HepG2 (cell line): ENCODE results near the gene BID. TPM values are rescaled to one million over a fixed set of nuclear protein-coding genes. Genes with fewer than 3 reads are reported as not detected.

Experiments
- ATAC-seq: fragments of 200-7000 bp; cut with Tn5 transposase; 3 replicates; pipeline ENCODE4 v1.9.1; 2020; ENCODE audit warnings: mild to moderate bottlenecking, moderate library complexity
- BruUV-seq: library from RNA; stranded (reverse); fragments of 400-500 nt; replicated peaks from 2 replicates; lab custom pipeline; 2021; lab: Mats Ljungman, UMichigan
- CTCF ChIA-PET: fragments of 300-600 bp; formaldehyde crosslinking; extraction: SDS; loops from one replicate; lab custom pipeline; 2021; ENCODE audit warnings: low total read pairs, inconsistent platforms, low intra/inter-chr PET ratio; lab: Yijun Ruan, JAX
- POLR2A ChIA-PET: fragments of 350-600 bp; sonication (Branson Sonifier 250); formaldehyde crosslinking; loops from one replicate; lab custom pipeline; 2020; ENCODE audit warnings: antibody characterized with exemption, inconsistent platforms; lab: Yijun Ruan, JAX
- DNase-seq: peaks from one replicate; pipeline ENCODE4 v3.0.0-alpha.2; 2015; ENCODE audit warnings: low spot score
- FAIRE-seq: peaks from 3 replicates; lab custom pipeline; 2011; peaks lifted over from hg19 to GRCh38; lab: Jason Lieb, UNC
- H2AFZ ChIP-seq: one replicate; pipeline ENCODE4 v1.6.1; 2011; ENCODE audit warnings: low read length, inconsistent platforms
- H3K27ac ChIP-seq: fragments of 300-600 bp; 3 replicates; pipeline ENCODE4 v1.8.0; 2011; ENCODE audit warnings: mixed run types, mild to moderate bottlenecking, mixed read lengths, low read length, inconsistent platforms; ENCODE audit not compliant: insufficient read depth; ENCODE audit errors: extremely low read length
- H3K27me3 ChIP-seq, 2 experiments: fragments of 200-600 bp in 1 of 2; 2 replicates in 1 of 2; 3 replicates in 1 of 2; pipeline versions ENCODE4 v1.6.0 to v1.8.0; 2011; ENCODE audit warnings: low read length in 2 of 2, mild to moderate bottlenecking in 2 of 2, moderate library complexity in 2 of 2, inconsistent platforms in 1 of 2; ENCODE audit not compliant: insufficient read depth in 2 of 2, control insufficient read depth in 1 of 2
- H3K36me3 ChIP-seq, 2 experiments: fragments of 200-600 bp in 1 of 2; replicated peaks in 1 of 2; 2 replicates in 1 of 2; 3 replicates in 1 of 2; pipeline versions ENCODE4 v1.5.1 to v1.8.0; 2011; ENCODE audit warnings: low read length in 2 of 2, inconsistent platforms in 1 of 2; ENCODE audit not compliant: insufficient read depth in 2 of 2, control insufficient read depth in 1 of 2
- H3K4me1 ChIP-seq: 2 replicates; pipeline ENCODE4 v1.5.1; 2012; ENCODE audit warnings: low read length, inconsistent platforms; ENCODE audit not compliant: insufficient read depth
- H3K4me2 ChIP-seq: 2 replicates; pipeline ENCODE4 v1.6.0; 2011; ENCODE audit warnings: low read depth, low read length, inconsistent platforms
- H3K4me3 ChIP-seq, 3 experiments: fragments of 200-600 bp in 1 of 3; sonication (generic), shearing (Covaris generic) in 1 of 3; replicated peaks in 1 of 3; 2 replicates each; pipeline ENCODE4 v1.5.1; 2011 to 2016; ENCODE audit warnings: low read length in 3 of 3, inconsistent platforms in 2 of 3, low read depth in 2 of 3, mild to moderate bottlenecking in 2 of 3, control low read depth in 1 of 3, mixed read lengths in 1 of 3; ENCODE audit not compliant: insufficient read depth in 1 of 3
- H3K79me2 ChIP-seq: one replicate; pipeline ENCODE4 v1.6.1; 2011; ENCODE audit warnings: low read length, inconsistent platforms; ENCODE audit not compliant: insufficient read depth
- H3K9ac ChIP-seq: 2 replicates; pipeline ENCODE4 v1.6.0; 2011; ENCODE audit warnings: mild to moderate bottlenecking, low read depth, low read length, inconsistent platforms; ENCODE audit not compliant: insufficient read depth
- H3K9me3 ChIP-seq: 2 replicates; pipeline ENCODE4 v1.5.1; 2012; ENCODE audit warnings: mild to moderate bottlenecking, low read length
- H4K20me1 ChIP-seq: 2 replicates; pipeline ENCODE4 v1.6.0; 2011; ENCODE audit warnings: inconsistent platforms, mild to moderate bottlenecking, low read length, moderate library complexity; ENCODE audit not compliant: insufficient read depth
- MEIS2 ChIP-seq: sonication (generic); formaldehyde crosslinking; IDR thresholded peaks from 2 replicates; pipeline ENCODE4 v1.9.0; 2021; ENCODE audit warnings: mild to moderate bottlenecking, missing genetic modification reagents
- WGBS: methylation state at CpG from one replicate; pipeline ENCODE4 v1.1.6; 2017; ENCODE audit warnings: low lambda C conversion rate; 5-methylcytosine and 5-hydroxymethylcytosine counted together
- in situ Hi-C: cut with HindIII; loops from 2 replicates; pipeline ENCODE4 v1.10.0; 2017; ENCODE audit warnings: low pct_unique_long_range_greater_than_20kb; ENCODE audit not compliant: extremely low pct_ligation_motif_present
- intact Hi-C: fragments of 100-400 bp; cut with micrococcal nuclease; formaldehyde crosslinking; loops from one replicate; pipeline ENCODE4 v1.10.0; 2022; ENCODE audit not compliant: unreplicated experiment
- polyA plus RNA-seq, 8 experiments: library from polyadenylated mRNA; depleted of rRNA in 3 of 8; stranded (reverse) in 7 of 8; unstranded in 1 of 8; fragments of >200 nt; fragmentation: Illumina TruSeq in 4 of 8; extraction: Trizol in 4 of 8; gene quantifications; 2 replicates each; pipeline versions ENCODE4 v1.2.1 to v1.2.3, GENCODE V29; 2011 to 2016; ENCODE audit warnings: low read depth in 4 of 8, missing spikeins in 1 of 8, mixed read lengths in 1 of 8; ENCODE audit not compliant: insufficient read depth in 1 of 8
- total RNA-seq, 5 experiments: library from RNA; depleted of rRNA; stranded (reverse); fragments of >200 nt; fragmentation: Illumina TruSeq; extraction: Trizol; gene quantifications; 2 replicates each; pipeline ENCODE4 v1.2.3, GENCODE V29; 2016; ENCODE audit warnings: low read depth in 1 of 5
- TF ChIP-seq, protein P1 (sequence below): sonication (generic); formaldehyde crosslinking; IDR thresholded peaks from 2 replicates; pipeline ENCODE4 v1.5.0; 2020; ENCODE audit warnings: mild to moderate bottlenecking, missing genetic modification reagents, borderline replicate concordance

The BID gene
- total and polyA plus RNA-seq, 2 of the 13 experiments (the other 11 are each of a cell fraction or from before 2014, with no cell fraction given) = 35.3 to 51.7 TPM

DNA sequence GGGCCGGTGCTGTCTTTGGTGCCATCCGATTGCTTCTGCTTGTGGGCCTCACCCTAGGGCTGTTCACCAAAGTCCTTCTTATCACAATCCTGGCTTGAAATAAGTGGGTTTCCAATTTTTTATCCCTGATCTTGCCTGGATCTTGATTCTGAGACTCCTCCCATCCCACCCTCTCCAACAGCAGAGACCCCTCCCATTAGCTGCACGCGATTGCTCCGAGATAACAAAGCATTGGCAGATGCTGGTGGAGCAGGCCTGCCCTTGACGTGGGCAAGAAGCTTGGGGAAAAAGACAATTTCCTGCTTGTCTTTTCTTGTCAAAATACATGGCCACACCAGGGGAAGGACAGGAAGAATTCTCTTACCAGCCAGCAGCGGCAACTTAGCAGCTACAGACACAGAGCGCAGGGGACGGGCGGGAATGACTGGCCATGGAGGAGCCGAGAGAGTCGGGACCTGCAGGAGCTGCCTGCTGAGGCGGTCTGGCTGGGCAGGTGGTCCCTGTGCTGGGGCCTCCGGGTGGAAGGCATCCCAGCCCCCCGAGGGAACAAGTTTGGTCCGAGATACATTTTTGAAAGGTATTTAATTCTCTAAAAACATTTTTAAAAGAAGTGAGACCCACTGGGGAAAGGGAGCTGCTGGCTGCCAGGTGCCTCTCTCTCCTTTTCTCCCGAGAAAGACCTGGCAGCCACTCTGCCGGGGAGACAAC, 9.7 kb upstream of the BID start:
- Histone ChIP-seq H4K20me1 (no peaks in the 10 kb centered on the region), H3K27me3 (no peaks in the 10 kb centered on the region), H3K27ac (no peak overlapping the region), H3K36me3 (no peaks in the 10 kb centered on the region; a peak in 1 of 5 replicates), H3K9me3 (no peaks in the 10 kb centered on the region), H3K4me3 (no peak overlapping the region), H3K9ac (no peak overlapping the region), H3K4me1 (peaks cover 73% of the 10 kb centered on the region), H2AFZ (no peak overlapping the region), H3K4me2 (no peak overlapping the region), H3K79me2 (no peaks in the 10 kb centered on the region)
- CTCF ChIA-PET = no interaction called here
- ATAC-seq (no peak), DNase-seq (no peak), FAIRE-seq (no peak)
- BruUV-seq = no TSS peak
- intact Hi-C loops (no loop called here), in situ Hi-C loops (loop anchor here (5.0 kb wide), 1 partner anchor 42 kb away; no protein-coding TSS in a partner anchor)
- POLR2A ChIA-PET = interaction anchor here (1.0 kb wide), 1 partner anchor 24 kb away, joined by 3 read pairs; no protein-coding TSS in a partner anchor
- no peak for TF ChIP-seq MEIS2
- TF ChIP-seq, protein P1, sequence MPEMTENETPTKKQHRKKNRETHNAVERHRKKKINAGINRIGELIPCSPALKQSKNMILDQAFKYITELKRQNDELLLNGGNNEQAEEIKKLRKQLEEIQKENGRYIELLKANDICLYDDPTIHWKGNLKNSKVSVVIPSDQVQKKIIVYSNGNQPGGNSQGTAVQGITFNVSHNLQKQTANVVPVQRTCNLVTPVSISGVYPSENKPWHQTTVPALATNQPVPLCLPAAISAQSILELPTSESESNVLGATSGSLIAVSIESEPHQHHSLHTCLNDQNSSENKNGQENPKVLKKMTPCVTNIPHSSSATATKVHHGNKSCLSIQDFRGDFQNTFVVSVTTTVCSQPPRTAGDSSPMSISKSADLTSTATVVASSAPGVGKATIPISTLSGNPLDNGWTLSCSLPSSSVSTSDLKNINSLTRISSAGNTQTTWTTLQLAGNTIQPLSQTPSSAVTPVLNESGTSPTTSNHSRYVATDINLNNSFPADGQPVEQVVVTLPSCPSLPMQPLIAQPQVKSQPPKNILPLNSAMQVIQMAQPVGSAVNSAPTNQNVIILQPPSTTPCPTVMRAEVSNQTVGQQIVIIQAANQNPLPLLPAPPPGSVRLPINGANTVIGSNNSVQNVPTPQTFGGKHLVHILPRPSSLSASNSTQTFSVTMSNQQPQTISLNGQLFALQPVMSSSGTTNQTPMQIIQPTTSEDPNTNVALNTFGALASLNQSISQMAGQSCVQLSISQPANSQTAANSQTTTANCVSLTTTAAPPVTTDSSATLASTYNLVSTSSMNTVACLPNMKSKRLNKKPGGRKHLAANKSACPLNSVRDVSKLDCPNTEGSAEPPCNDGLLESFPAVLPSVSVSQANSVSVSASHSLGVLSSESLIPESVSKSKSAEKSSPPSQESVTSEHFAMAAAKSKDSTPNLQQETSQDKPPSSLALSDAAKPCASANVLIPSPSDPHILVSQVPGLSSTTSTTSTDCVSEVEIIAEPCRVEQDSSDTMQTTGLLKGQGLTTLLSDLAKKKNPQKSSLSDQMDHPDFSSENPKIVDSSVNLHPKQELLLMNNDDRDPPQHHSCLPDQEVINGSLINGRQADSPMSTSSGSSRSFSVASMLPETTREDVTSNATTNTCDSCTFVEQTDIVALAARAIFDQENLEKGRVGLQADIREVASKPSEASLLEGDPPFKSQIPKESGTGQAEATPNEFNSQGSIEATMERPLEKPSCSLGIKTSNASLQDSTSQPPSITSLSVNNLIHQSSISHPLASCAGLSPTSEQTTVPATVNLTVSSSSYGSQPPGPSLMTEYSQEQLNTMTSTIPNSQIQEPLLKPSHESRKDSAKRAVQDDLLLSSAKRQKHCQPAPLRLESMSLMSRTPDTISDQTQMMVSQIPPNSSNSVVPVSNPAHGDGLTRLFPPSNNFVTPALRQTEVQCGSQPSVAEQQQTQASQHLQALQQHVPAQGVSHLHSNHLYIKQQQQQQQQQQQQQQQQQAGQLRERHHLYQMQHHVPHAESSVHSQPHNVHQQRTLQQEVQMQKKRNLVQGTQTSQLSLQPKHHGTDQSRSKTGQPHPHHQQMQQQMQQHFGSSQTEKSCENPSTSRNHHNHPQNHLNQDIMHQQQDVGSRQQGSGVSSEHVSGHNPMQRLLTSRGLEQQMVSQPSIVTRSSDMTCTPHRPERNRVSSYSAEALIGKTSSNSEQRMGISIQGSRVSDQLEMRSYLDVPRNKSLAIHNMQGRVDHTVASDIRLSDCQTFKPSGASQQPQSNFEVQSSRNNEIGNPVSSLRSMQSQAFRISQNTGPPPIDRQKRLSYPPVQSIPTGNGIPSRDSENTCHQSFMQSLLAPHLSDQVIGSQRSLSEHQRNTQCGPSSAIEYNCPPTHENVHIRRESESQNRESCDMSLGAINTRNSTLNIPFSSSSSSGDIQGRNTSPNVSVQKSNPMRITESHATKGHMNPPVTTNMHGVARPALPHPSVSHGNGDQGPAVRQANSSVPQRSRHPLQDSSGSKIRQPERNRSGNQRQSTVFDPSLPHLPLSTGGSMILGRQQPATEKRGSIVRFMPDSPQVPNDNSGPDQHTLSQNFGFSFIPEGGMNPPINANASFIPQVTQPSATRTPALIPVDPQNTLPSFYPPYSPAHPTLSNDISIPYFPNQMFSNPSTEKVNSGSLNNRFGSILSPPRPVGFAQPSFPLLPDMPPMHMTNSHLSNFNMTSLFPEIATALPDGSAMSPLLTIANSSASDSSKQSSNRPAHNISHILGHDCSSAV = no peak
- 78% methylated on average over 18 of the region's 18 CpGs for WGBS
